GM21717 (cell line): ENCODE measurements around the gene TTC12.
"Not testable (repeated sequence)": the region's sequence is repeated elsewhere in the genome, so short reads cannot be mapped to it uniquely, and the experiment has no call there.

ENCODE experiments used
- ATAC-seq: cut with Tn5 transposase; IDR thresholded peaks from one replicate; pipeline ENCODE4 v1.9.1; 2021; ENCODE audit warnings: mild to moderate bottlenecking, moderate library complexity; ENCODE audit not compliant: unreplicated experiment

The TTC12 gene

GRCh38 chr11:113286009-113286408 lies 28.4 kb upstream of the TTC12 start:
- ATAC-seq: no peak

DNA sequence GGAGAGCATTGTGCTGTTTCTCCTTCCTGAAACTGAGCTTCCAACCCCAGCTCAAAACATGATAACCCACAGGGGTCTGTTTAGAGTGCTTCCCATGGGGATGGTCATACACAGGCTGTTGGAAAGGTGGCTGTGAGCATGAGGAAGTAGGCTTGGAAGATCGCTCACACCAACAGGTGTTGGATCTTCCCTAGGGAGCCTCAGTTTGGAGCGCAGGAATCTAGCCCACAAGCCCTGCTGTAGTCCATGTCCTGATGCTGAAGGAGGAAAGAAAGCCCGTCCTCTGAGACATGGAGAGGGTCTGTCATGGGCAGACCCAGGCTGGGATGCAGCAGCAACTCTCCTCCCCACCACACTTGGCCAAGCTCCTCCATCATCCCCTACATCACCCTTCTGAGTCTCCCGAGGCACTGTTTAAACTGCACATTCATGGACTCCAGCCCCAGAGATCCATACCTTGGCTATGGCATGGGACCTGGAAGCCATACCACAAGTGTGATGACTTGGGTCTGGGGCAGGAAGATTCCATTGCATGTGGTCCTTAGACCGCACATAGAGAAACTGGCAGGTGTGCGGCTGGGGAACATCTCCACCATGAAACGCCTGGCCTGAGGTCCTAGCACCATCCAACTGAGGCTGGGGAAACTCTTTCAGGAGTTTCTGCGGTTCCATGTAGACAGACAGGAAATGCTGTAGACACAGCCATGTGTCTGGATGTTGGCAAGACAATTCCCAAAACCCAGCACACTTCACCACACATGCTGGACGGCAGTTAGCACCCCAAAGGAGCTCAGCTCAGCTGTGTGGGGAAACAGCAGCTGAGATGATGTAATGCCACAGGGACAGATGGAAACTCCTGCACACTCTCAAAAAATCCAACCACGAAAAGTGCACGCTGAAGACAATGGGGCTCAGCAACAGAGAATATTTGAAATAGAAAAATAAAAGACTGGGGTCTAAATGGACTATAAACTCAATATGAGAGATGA lies 27.6 kb upstream of the TTC12 start:
- no peak for ATAC-seq

- no peak for ATAC-seq
Measured at GRCh38 chr11:113287801-113288200, 26.6 kb upstream of the TTC12 start.

GRCh38 chr11:113288286-113288863 lies 26.0 kb upstream of the TTC12 start:
- ATAC-seq: no peak

DNA sequence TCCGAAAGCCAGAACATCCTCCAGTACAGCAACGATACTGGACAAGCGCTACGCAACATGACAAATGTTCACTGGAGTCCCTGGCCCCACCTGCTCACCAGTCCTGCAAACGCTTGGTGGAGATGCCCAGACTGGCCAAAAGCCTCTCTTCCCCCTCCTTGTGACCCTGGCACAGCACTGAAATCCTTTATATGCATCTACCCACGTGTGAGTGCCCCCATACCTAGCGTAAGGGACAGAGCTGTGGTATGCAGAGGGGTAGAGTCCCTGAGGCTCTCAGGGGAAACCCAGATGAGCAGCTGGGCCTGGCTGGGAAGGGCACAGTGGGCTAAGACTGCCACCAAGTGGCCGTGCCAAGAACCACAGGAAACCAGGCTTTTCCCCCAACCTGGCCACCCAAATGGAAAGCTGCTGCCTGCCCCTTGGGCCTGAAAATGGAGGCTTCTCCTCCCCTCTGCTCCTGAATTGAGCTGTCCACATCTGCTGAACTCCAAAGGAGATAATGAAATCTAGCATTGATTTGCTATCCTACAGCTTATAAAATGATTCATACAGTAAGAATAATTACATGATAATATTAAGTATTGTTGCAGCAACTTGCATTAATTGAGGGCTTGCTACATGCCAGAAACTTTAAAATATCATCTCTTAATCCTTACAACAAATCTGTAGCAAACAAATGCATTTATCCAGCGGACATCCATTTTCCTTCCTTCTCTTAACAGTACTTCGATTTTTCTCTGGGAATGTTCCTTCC lies 24.8 kb upstream of the TTC12 start:
- peak; percentile 89 for ATAC-seq

- no peak for ATAC-seq
Measured at GRCh38 chr11:113293936-113294335, 20.4 kb upstream of the TTC12 start.

DNA sequence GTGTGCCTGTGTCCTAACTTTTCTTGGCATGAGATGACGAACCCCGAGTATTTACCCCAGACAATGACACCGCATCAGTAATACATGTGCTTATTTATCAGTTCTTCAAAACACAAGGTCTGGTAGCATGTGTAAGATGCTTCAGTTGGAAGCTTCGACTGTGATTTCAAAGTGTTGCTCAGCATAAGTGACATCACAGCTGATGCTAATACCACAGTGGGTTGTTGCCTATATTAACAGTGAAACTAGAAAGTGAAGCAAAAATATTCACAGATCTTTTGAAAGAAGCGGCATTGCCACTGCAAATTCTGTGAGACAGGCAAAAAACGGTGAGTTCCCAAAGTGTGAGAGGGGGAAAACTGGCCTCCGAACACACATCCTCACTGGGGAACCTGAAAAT lies 18.4 kb upstream of the TTC12 start:
- no peak for ATAC-seq

- no peak for ATAC-seq
Measured at GRCh38 chr11:113296447-113297205, 17.8 kb upstream of the TTC12 start.

DNA sequence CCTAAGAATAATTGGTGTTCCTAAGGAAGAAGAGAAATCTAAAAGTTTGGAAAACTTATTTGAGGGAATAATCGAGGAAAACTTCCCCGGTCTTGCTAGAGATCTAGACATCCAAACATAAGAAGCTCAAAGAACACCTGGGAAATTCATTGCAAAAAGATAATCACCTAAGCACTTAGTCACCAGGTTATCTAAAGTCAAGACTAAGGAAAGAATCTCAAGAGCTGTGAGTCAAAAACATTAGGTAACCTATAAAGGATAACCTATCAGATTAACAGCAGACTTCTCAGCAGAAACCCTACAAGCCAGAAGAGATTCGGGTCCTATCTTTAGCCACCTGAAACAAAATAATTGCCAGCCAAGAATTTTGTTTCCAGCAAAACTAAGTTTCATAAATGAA lies 15.9 kb upstream of the TTC12 start:
- ATAC-seq: not testable (repeated sequence)

GRCh38 chr11:113304916-113305315 lies 9.5 kb upstream of the TTC12 start:
- ATAC-seq: no peak

GRCh38 chr11:113305440-113306336 lies 8.7 kb upstream of the TTC12 start:
- ATAC-seq: peak; percentile 85

DNA sequence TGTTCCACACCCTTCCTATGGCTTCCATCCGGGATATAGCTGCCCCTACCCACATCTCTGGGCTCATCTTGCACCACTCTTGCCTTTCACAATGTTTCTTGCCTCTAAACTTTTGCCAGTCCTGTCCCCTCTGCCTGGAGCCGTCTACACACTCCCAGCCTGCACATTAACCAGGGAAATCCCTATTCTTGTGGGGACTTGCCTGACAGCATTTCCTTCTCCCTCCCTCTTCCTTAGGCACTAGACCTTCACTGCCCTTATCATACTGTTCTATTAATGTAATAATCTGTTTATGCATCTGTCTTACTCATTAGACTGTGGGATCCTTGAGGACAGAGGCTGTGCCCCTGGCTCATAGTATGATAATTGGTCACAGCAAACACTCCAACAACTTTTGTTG lies 5.8 kb upstream of the TTC12 start:
- ATAC-seq: no peak

DNA sequence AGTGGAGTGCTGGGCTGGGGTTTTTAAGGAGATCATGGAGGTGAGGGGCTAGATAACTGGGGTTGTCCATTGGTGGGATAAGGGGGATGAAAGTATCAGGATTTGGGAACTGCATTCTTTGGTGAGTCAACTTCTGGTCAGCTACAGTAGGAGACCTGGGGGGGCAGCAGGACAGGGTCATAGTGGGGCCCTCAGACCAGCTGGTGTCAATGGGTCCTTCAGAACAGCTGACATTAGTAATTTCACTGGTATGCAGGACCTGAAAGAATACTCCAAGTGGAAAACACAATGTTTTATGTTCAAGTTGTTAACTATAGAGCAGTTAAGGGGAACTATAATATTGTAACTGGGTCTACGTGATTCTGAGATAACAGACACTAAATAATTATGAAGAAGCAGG lies 2.8 kb upstream of the TTC12 start:
- no peak for ATAC-seq

- no peak for ATAC-seq
Measured at GRCh38 chr11:113313601-113314000, 782 bp upstream of the TTC12 start.

DNA sequence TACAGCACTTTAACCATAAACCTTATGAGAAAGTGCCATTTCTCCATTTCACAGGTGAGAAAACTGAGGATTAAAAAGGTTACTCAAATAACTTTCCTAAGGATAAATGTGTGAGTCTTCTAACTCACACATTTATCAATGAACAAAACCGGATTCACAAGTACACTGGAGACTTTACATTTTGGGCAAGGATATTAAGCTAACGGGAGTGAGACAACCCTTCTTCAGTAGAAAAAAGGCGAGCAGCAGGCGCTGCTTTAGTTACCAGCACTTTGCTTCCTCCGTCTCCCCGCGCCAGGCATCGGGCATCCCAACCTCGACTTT lies 356 bp upstream of the TTC12 start:
- ATAC-seq: no peak

- ATAC-seq: no peak
Measured at GRCh38 chr11:113315811-113316210, 1.4 kb downstream of the TTC12 start.

DNA sequence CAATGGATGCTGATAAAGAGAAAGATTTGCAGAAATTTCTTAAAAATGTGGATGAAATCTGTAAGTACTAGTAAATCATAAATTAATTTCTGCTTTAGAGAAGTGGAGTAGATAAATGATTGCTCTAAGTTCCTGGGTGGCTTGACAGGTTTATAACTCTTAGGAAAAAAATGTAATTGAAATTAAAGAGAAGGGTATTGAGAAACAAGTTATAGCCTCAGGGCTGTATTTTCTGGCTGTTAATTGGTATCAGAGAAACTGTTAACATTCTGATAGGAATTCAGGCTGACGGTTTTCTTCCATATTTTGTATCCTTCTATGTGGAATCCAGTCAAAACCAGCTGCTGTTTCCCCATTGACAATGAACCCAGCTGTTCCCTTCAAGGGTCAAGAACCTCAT lies 1.9 kb downstream of the TTC12 start:
- no peak for ATAC-seq

DNA sequence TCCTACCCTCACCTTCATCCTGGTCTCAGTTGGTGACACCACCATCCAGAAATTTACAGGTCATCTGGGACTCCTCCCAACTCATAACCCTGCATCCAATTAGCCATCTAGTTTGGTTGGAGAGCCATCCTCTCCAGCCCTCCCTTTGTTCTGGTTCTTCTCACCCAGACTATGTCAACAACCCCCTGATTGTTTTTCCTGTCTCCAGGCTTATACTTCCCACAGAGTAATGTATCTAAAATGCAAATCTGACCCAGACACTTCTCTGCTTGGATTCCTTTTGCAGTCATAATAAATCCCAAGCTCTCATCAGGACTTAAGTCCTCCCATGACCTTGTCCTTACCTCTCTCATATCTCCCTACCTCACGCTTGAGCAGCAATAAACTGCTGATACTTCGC lies 3.0 kb downstream of the TTC12 start:
- no peak for ATAC-seq

DNA sequence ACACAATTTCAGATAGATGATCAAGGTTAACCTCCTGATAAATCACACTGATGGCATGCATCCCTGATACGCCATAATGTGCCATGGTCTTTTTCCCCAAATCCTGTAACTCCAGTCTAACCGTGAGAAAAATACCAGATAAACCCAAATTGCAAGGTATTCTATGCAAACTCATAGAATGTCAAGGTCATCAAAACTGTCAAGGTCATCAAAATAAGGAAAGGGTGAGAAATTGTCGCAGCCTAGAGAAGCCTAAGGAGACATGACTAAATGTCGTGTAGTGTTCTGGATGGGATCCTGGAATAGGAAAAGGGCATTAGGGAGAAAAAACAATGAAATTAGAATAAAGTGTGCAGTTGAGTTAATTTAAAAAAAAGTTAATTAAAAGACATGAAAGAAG lies 4.7 kb downstream of the TTC12 start:
- ATAC-seq: no peak

GRCh38 chr11:113322158-113322557 lies 7.8 kb downstream of the TTC12 start:
- ATAC-seq: no peak
